ENCODE results near the gene GTPBP3. TPM values are rescaled to one million over a fixed set of nuclear protein-coding genes. Genes with fewer than 3 reads are reported as not detected.
A peak's percentile ranks its signal among the peaks of the same experiment; 100 is the strongest.

Gene GTPBP3
- total and polyA plus RNA-seq, 9 of the 15 experiments (the other 6 are each of a cell fraction or from before 2014, with no cell fraction given), result 4.9 to 124 (median 22.6) TPM

DNA sequence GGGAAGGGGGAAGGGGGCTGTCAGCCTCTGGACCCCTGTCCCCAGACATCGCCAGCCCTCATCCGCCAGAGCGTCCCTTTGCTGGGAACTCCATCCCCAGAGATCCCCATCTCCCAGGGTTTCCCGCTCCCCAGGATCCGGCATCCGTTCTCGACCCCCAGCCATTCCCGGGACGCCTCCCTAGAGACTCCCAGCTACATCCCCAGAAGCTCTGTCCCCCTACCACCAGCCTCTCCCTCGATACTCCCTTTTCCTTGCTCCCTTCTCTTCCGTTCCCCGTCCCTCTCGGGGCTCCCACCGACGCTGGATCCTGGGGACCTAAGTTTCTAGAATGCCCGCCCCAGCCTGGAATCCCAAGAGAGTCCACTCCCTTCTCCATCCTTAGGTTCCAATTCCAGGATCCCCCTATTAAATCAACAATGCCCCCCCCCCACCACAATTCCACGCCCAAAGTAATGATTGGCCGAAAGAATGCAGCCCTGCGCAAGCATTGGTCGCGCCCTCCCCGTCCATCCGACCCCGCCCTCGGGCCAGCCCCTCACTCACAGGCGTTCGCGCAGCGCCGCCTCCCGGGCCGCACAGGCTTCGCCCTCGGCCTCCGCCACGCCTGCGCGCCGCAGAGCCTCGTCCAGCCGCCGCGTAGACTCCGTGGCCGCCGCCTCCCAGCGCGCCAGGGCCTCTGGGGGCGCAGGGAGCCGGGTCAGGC is 53.5 kb downstream of the GTPBP3 start (continued):
- TF ChIP-seq KLF13 (tag; IDR thresholded peaks at IDR 0.05; ENCODE audit: borderline replicate concordance, low read depth) (no peak), CBX2 (IDR thresholded peaks at IDR 0.05; ENCODE audit: insufficient read depth, low read length, poor library complexity, severe bottlenecking) (no peak), ZC3H11A (IDR thresholded peaks at IDR 0.05; ENCODE audit: low read depth, low read length) (no peak), ETV5 (CRISPR knock-in tag; IDR thresholded peaks at IDR 0.05; ENCODE audit: low read depth) (no peak), SMAD4 (CRISPR knock-in tag; conservative IDR thresholded peaks at IDR 0.05) (peak; percentile 89), HDAC1 (IDR thresholded peaks at IDR 0.05) (0 out of 4 replicates have a peak, but pooled peaks of 1 of the 2 experiments have one; percentile 44), MCM2 (IDR thresholded peaks at IDR 0.05; ENCODE audit: low read depth) (no peak), ZNF79 (CRISPR knock-in tag; IDR thresholded peaks at IDR 0.05; ENCODE audit: low read depth) (no peak), RBM34 (IDR thresholded peaks at IDR 0.05; ENCODE audit: borderline replicate concordance, insufficient read depth, low read length) (no peak), HDAC8 (tag; IDR thresholded peaks at IDR 0.05) (no peak), ARID1B (IDR thresholded peaks at IDR 0.05) (peak; percentile 33; the same call in 1 of the 2 replicates), NFE2L1 (tag; IDR thresholded peaks at IDR 0.05; ENCODE audit: borderline replicate concordance, low read depth) (no peak), POLR3G (IDR thresholded peaks at IDR 0.05; ENCODE audit: extremely low read depth, insufficient read length, insufficient replicate concordance) (no peak), FOXJ2 (tag; IDR thresholded peaks at IDR 0.05) (no peak), CSDE1 (IDR thresholded peaks at IDR 0.05) (no peak), TCF7 (IDR thresholded peaks at IDR 0.05; ENCODE audit: borderline replicate concordance) (no peak), PML (IDR thresholded peaks at IDR 0.05; ENCODE audit: low read length) (no peak), GABPA (tag; conservative IDR thresholded peaks at IDR 0.05; ENCODE audit: low read depth) (no peak), ESRRA (IDR thresholded peaks at IDR 0.05; ENCODE audit: borderline replicate concordance, low read depth) (0 out of 2 replicates have a peak, but pooled peaks have one; percentile 19), KLF16 (IDR thresholded peaks at IDR 0.05) (no peak), RBM39 (optimal IDR thresholded peaks at IDR 0.05; ENCODE audit: low read depth, low read length) (no peak), SOX6 (IDR thresholded peaks at IDR 0.05) (peak; percentile 40; the same call in 1 of the 2 replicates), SUPT5H (IDR thresholded peaks at IDR 0.05) (0 out of 2 replicates have a peak, but pooled peaks have one; percentile 18), KDM5B (IDR thresholded peaks at IDR 0.05; ENCODE audit: insufficient replicate concordance, low read depth, low read length) (peak; percentile 20), ZNF146 (CRISPR knock-in tag; IDR thresholded peaks at IDR 0.05; ENCODE audit: unreplicated experiment) (no peak), HLTF (IDR thresholded peaks at IDR 0.05) (0 out of 2 replicates have a peak, but pooled peaks have one; percentile 30), ILK (tag; IDR thresholded peaks at IDR 0.05; ENCODE audit: borderline replicate concordance, low read depth) (no peak), ZNF780A (CRISPR knock-in tag; IDR thresholded peaks at IDR 0.05) (no peak)
- TF ChIP-seq, protein P1, sequence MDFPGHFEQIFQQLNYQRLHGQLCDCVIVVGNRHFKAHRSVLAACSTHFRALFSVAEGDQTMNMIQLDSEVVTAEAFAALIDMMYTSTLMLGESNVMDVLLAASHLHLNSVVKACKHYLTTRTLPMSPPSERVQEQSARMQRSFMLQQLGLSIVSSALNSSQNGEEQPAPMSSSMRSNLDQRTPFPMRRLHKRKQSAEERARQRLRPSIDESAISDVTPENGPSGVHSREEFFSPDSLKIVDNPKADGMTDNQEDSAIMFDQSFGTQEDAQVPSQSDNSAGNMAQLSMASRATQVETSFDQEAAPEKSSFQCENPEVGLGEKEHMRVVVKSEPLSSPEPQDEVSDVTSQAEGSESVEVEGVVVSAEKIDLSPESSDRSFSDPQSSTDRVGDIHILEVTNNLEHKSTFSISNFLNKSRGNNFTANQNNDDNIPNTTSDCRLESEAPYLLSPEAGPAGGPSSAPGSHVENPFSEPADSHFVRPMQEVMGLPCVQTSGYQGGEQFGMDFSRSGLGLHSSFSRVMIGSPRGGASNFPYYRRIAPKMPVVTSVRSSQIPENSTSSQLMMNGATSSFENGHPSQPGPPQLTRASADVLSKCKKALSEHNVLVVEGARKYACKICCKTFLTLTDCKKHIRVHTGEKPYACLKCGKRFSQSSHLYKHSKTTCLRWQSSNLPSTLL (IDR thresholded peaks at IDR 0.05), result no peak
